HepG2 (cell line): ENCODE data around the gene ASB16. TPM values are rescaled to one million over a fixed set of nuclear protein-coding genes. Genes with fewer than 3 reads are reported as not detected.

Experiments
- BRD4 ChIP-seq: sonication (generic); formaldehyde crosslinking; IDR thresholded peaks from 2 replicates; pipeline ENCODE4 v1.4.0; 2020; ENCODE audit warnings: missing genetic modification reagents
- CC2D1A ChIP-seq: sonication (generic); formaldehyde crosslinking; IDR thresholded peaks from 2 replicates; pipeline ENCODE4 v1.8.1; 2023; ENCODE audit warnings: mild to moderate bottlenecking, missing genetic modification reagents
- CREM ChIP-seq, 2 experiments: sonication (generic) in 1 of 2; formaldehyde crosslinking in 1 of 2; IDR thresholded peaks; 2 replicates each; pipeline versions ENCODE4 v1.4.0 to v1.6.1; 2016 to 2020; ENCODE audit warnings: antibody characterized with exemption in 1 of 2, mild to moderate bottlenecking in 1 of 2, missing genetic modification reagents in 1 of 2
- ELF1 ChIP-seq: sonication (generic); formaldehyde crosslinking; IDR thresholded peaks from 2 replicates; pipeline ENCODE4 v1.4.0; 2020; ENCODE audit warnings: missing genetic modification reagents
- EP300 ChIP-seq, 3 experiments: sonication (generic) in 1 of 3; formaldehyde crosslinking in 1 of 3; IDR thresholded peaks; 2 replicates each; pipeline versions ENCODE4 v1.5.1 to v1.6.1; 2011 to 2020; ENCODE audit warnings: low read depth in 2 of 3, low read length in 2 of 3, borderline replicate concordance in 1 of 3, improper control_type of control experiment in 1 of 3, mild to moderate bottlenecking in 1 of 3, missing genetic modification reagents in 1 of 3, moderate library complexity in 1 of 3
- ETS1 ChIP-seq: sonication (generic); formaldehyde crosslinking; IDR thresholded peaks from 2 replicates; pipeline ENCODE4 v1.4.0; 2020; ENCODE audit warnings: missing genetic modification reagents
- FUBP1 ChIP-seq: sonication (generic); formaldehyde crosslinking; IDR thresholded peaks from 2 replicates; pipeline ENCODE4 v1.5.1; 2020; ENCODE audit warnings: missing genetic modification reagents, mild to moderate bottlenecking, borderline replicate concordance
- HCFC1 ChIP-seq: fragments of 150-350 bp; IDR thresholded peaks from 2 replicates; pipeline ENCODE4 v1.6.1; 2014; ENCODE audit warnings: low read depth, low read length
- MAX ChIP-seq: IDR thresholded peaks from 2 replicates; pipeline ENCODE4 v1.6.1; 2012; ENCODE audit warnings: inconsistent platforms
- MBD4 ChIP-seq: IDR thresholded peaks from 2 replicates; pipeline ENCODE4 v1.6.1; 2012; ENCODE audit warnings: low read length, inconsistent platforms, borderline replicate concordance
- MLLT10 ChIP-seq: sonication (generic); formaldehyde crosslinking; IDR thresholded peaks from 2 replicates; pipeline ENCODE4 v1.4.0; 2020; ENCODE audit warnings: missing genetic modification reagents
- NFIC ChIP-seq: IDR thresholded peaks from 2 replicates; pipeline ENCODE4 v1.6.1; 2012; ENCODE audit warnings: mild to moderate bottlenecking, low read length, inconsistent platforms
- PBX2 ChIP-seq: IDR thresholded peaks from 2 replicates; pipeline ENCODE4 v1.6.1; 2016; ENCODE audit warnings: control low read depth
- PHF5A ChIP-seq: IDR thresholded peaks from one replicate; pipeline ENCODE4 v1.6.1; 2018; ENCODE audit warnings: low read depth, missing genetic modification reagents; ENCODE audit not compliant: unreplicated experiment
- SNAPC2 ChIP-seq: sonication (generic); formaldehyde crosslinking; IDR thresholded peaks from 2 replicates; pipeline ENCODE4 v1.8.1; 2022; ENCODE audit warnings: mild to moderate bottlenecking, missing genetic modification reagents
- SSRP1 ChIP-seq: IDR thresholded peaks from 2 replicates; pipeline ENCODE4 v1.6.1; 2016; ENCODE audit warnings: control low read depth
- TMF1 ChIP-seq: sonication (generic); formaldehyde crosslinking; IDR thresholded peaks from 2 replicates; pipeline ENCODE4 v1.8.1; 2022; ENCODE audit warnings: low read depth, missing genetic modification reagents
- ZBTB34 ChIP-seq: sonication (generic); formaldehyde crosslinking; IDR thresholded peaks from 2 replicates; pipeline ENCODE4 v1.8.0; 2022; ENCODE audit warnings: mild to moderate bottlenecking, missing genetic modification reagents
- ZNF563 ChIP-seq: sonication (generic); formaldehyde crosslinking; IDR thresholded peaks from 2 replicates; pipeline ENCODE4 v1.8.0; 2022; ENCODE audit warnings: mild to moderate bottlenecking, moderate library complexity, missing genetic modification reagents
- ZNF572 ChIP-seq: sonication (generic); formaldehyde crosslinking; IDR thresholded peaks from 2 replicates; pipeline ENCODE4 v1.5.1; 2020; ENCODE audit warnings: mild to moderate bottlenecking, missing genetic modification reagents
- ZNF598 ChIP-seq: sonication (generic); formaldehyde crosslinking; IDR thresholded peaks from 2 replicates; pipeline ENCODE4 v1.5.1; 2020; ENCODE audit warnings: mild to moderate bottlenecking, missing genetic modification reagents, borderline replicate concordance
- ZNF768 ChIP-seq: sonication (generic); formaldehyde crosslinking; IDR thresholded peaks from 2 replicates; pipeline ENCODE4 v1.4.0; 2020; ENCODE audit warnings: missing genetic modification reagents
- ZNF777 ChIP-seq: sonication (generic); formaldehyde crosslinking; IDR thresholded peaks from 2 replicates; pipeline ENCODE4 v1.4.0; 2020; ENCODE audit warnings: missing genetic modification reagents
- ZNF841 ChIP-seq: sonication (generic); formaldehyde crosslinking; IDR thresholded peaks from 2 replicates; pipeline ENCODE4 v1.8.1; 2023; ENCODE audit warnings: missing genetic modification reagents, borderline replicate concordance
- ZNF883 ChIP-seq: sonication (generic); formaldehyde crosslinking; IDR thresholded peaks from 2 replicates; pipeline ENCODE4 v1.5.1; 2020; ENCODE audit warnings: mild to moderate bottlenecking, missing genetic modification reagents; ENCODE audit errors: not compliant biosample characterization
- polyA plus RNA-seq, 8 experiments: library from polyadenylated mRNA; depleted of rRNA in 3 of 8; stranded (reverse) in 7 of 8; unstranded in 1 of 8; fragments of >200 nt; fragmentation: Illumina TruSeq in 4 of 8; extraction: Trizol in 4 of 8; gene quantifications; 2 replicates each; pipeline versions ENCODE4 v1.2.1 to v1.2.3, GENCODE V29; 2011 to 2016; ENCODE audit warnings: low read depth in 4 of 8, missing spikeins in 1 of 8, mixed read lengths in 1 of 8; ENCODE audit not compliant: insufficient read depth in 1 of 8
- total RNA-seq, 5 experiments: library from RNA; depleted of rRNA; stranded (reverse); fragments of >200 nt; fragmentation: Illumina TruSeq; extraction: Trizol; gene quantifications; 2 replicates each; pipeline ENCODE4 v1.2.3, GENCODE V29; 2016; ENCODE audit warnings: low read depth in 1 of 5

ASB16 gene
- total and polyA plus RNA-seq, 2 of the 13 experiments (the other 11 are each of a cell fraction or from before 2014, with no cell fraction given), result 0.07 TPM; not detected in 1

- TF ChIP-seq BRD4 (CRISPR knock-in tag) (no peak), ETS1 (CRISPR knock-in tag) (no peak), ZNF563 (CRISPR knock-in tag) (peak; percentile 36; the same call in 1 of the 2 replicates), ZBTB34 (CRISPR knock-in tag) (no peak), NFIC (no peak), PHF5A (no peak), ZNF572 (CRISPR knock-in tag) (no peak), ZNF598 (no peak; the same call in 1 of the 2 replicates), HCFC1 (no peak), ZNF841 (CRISPR knock-in tag) (no peak), CC2D1A (CRISPR knock-in tag) (no peak), MAX (peak; percentile 70), ZNF883 (CRISPR knock-in tag) (no peak), CREM (IDR thresholded peaks at IDR 0.05) (no peak), CREM (CRISPR knock-in tag; IDR thresholded peaks at IDR 0.05) (no peak), MLLT10 (no peak), ZNF768 (no peak), EP300 (IDR thresholded peaks at IDR 0.05; ENCODE audit: low read depth in 2 of 2, low read length in 2 of 2) (no peak), EP300 (CRISPR knock-in tag; IDR thresholded peaks at IDR 0.05; ENCODE audit: borderline replicate concordance) (no peak), FUBP1 (no peak), PBX2 (CRISPR knock-in tag) (no peak), TMF1 (CRISPR knock-in tag) (no peak), MBD4 (no peak), SSRP1 (no peak), SNAPC2 (no peak), ELF1 (peak; percentile 61), ZNF777 (CRISPR knock-in tag) (no peak; the same call in 1 of the 2 replicates)
Observed at GRCh38 chr17:44221084-44221861, 50.8 kb downstream of the ASB16 start (continued).
